ENCODE measurements around the gene PITX1. TPM values are rescaled to one million over a fixed set of nuclear protein-coding genes. Genes with fewer than 3 reads are reported as not detected.

The PITX1 gene
- polyA plus RNA-seq, 3 donors: not detected

GRCh38 chr5:135009736-135010501 is 24.1 kb downstream of the PITX1 start:
- Mint-ChIP-seq H3K36me3 (no peaks in the 10 kb centered on the region), H3K9me3 (peaks cover 0 to 2% (median 0%) of the 10 kb centered on the region in 7 donors), H3K4me3 (no peak overlapping the region), H3K27me3 (ENCODE audit: low read depth in 3 of 3) (peaks cover 0 to 6% (median 4%) of the 10 kb centered on the region in 3 donors), H3K4me1 (no peaks in the 10 kb centered on the region), H3K27ac (peak overlapping the region in 1 of 7 donors; percentile 64)
- H3K27me3 ChIP-seq (ENCODE audit: control insufficient read depth in 2 of 2, insufficient read depth in 2 of 2, low read length in 2 of 2): no peaks in the 10 kb centered on the region
- DNase-seq: no peak
- H3K4me1 ChIP-seq (ENCODE audit: control insufficient read depth in 1 of 2, insufficient read depth in 2 of 2, low read length in 2 of 2): no peaks in the 10 kb centered on the region
- H3K4me3 ChIP-seq (replicated peaks in 1 of 3; ENCODE audit: low read depth in 2 of 3, low read length in 3 of 3): no peak overlapping the region
- no peaks in the 10 kb centered on the region for H4K20me1 ChIP-seq (ENCODE audit: insufficient read depth, low read length)
- no peak overlapping the region for H3K27ac ChIP-seq (ENCODE audit: low read depth in 1 of 2, low read length in 2 of 2)
- no peaks in the 10 kb centered on the region for H3K36me3 ChIP-seq (replicated peaks in 1 of 2; ENCODE audit: control insufficient read depth in 1 of 2, insufficient read depth in 2 of 2, low read length in 2 of 2)
- no peak overlapping the region for H2AFZ ChIP-seq (ENCODE audit: insufficient read depth, low read depth, low read length, poor library complexity, severe bottlenecking)
- TF ChIP-seq, protein P1, sequence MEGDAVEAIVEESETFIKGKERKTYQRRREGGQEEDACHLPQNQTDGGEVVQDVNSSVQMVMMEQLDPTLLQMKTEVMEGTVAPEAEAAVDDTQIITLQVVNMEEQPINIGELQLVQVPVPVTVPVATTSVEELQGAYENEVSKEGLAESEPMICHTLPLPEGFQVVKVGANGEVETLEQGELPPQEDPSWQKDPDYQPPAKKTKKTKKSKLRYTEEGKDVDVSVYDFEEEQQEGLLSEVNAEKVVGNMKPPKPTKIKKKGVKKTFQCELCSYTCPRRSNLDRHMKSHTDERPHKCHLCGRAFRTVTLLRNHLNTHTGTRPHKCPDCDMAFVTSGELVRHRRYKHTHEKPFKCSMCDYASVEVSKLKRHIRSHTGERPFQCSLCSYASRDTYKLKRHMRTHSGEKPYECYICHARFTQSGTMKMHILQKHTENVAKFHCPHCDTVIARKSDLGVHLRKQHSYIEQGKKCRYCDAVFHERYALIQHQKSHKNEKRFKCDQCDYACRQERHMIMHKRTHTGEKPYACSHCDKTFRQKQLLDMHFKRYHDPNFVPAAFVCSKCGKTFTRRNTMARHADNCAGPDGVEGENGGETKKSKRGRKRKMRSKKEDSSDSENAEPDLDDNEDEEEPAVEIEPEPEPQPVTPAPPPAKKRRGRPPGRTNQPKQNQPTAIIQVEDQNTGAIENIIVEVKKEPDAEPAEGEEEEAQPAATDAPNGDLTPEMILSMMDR (IDR thresholded peaks at IDR 0.05): no peak
- no peak overlapping the region for H3K9ac ChIP-seq (ENCODE audit: insufficient read depth, low read length, poor library complexity, severe bottlenecking)
- intact Hi-C loops (cut with micrococcal nuclease): no loop called here
- no peaks in the 10 kb centered on the region for H3K9me3 ChIP-seq (replicated peaks in 1 of 2; ENCODE audit: control insufficient read depth in 1 of 2, insufficient read depth in 1 of 2, low read length in 2 of 2)
- no peaks in the 10 kb centered on the region for H3K79me2 ChIP-seq (ENCODE audit: insufficient read depth, low read length)
- H3K4me2 ChIP-seq (replicated peaks; ENCODE audit: extremely low read depth, low read length, poor library complexity, severe bottlenecking): no peak overlapping the region
- 98% methylated on average over 10 of the region's 11 CpGs for WGBS (ENCODE audit: insufficient coverage)

DNA sequence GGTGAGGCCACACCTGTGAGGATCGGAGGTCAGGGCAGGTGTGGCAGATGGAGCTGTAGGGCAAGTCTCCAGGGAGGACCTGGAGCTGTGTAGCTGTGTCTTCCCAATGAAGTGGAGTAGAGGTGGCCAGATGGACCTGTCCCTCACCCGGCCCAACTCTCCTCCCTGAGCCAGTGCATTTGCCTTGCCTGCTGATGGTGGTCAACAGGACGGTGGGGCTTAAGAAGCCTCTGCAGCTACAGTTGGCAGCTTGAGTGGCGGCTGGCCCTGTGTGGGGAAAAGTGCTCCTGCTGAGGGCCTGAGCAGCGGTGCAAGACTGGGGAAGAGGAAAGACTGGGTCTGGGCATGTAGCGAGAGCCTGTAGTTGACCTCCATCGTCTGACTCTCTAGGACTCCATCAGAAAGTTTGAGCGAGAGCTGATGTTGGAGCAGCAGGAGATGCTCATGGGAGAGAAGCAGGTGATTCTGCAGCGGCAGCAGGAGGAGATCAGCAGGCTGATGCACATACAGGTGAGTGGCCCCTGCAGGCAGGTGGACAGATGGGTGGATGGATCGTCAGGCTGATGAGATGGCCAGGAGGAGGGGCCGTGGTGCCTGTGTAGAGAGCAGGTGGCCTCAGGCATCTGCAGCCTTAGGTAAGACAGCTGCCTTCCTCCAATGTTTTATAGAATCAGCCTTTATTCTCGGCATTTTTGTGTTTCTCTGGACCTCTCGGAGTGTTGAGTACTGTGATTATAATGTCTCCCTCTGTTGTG is 24.9 kb downstream of the PITX1 start:
- Histone ChIP-seq H3K36me3 (replicated peaks in 1 of 2; ENCODE audit: control insufficient read depth in 1 of 2, insufficient read depth in 2 of 2, low read length in 2 of 2) (no peaks in the 10 kb centered on the region), H3K9me3 (replicated peaks in 1 of 2; ENCODE audit: control insufficient read depth in 1 of 2, insufficient read depth in 1 of 2, low read length in 2 of 2) (no peaks in the 10 kb centered on the region), H3K4me2 (replicated peaks; ENCODE audit: extremely low read depth, low read length, poor library complexity, severe bottlenecking) (no peak overlapping the region), H3K4me3 (replicated peaks in 1 of 3; ENCODE audit: low read depth in 2 of 3, low read length in 3 of 3) (no peak overlapping the region), H4K20me1 (ENCODE audit: insufficient read depth, low read length) (no peaks in the 10 kb centered on the region), H3K4me1 (ENCODE audit: control insufficient read depth in 1 of 2, insufficient read depth in 2 of 2, low read length in 2 of 2) (no peaks in the 10 kb centered on the region), H3K27ac (ENCODE audit: low read depth in 1 of 2, low read length in 2 of 2) (no peak overlapping the region), H3K27me3 (ENCODE audit: control insufficient read depth in 2 of 2, insufficient read depth in 2 of 2, low read length in 2 of 2) (no peaks in the 10 kb centered on the region), H3K9ac (ENCODE audit: insufficient read depth, low read length, poor library complexity, severe bottlenecking) (no peak overlapping the region), H2AFZ (ENCODE audit: insufficient read depth, low read depth, low read length, poor library complexity, severe bottlenecking) (no peak overlapping the region), H3K79me2 (ENCODE audit: insufficient read depth, low read length) (no peaks in the 10 kb centered on the region)
- TF ChIP-seq, protein P1 (IDR thresholded peaks at IDR 0.05): no peak
- Mint-ChIP-seq H3K4me1 (no peaks in the 10 kb centered on the region), H3K36me3 (no peaks in the 10 kb centered on the region), H3K27me3 (ENCODE audit: low read depth in 3 of 3) (peaks cover 0 to 6% (median 3%) of the 10 kb centered on the region in 3 donors), H3K4me3 (no peak overlapping the region), H3K9me3 (peaks cover 0 to 2% (median 0%) of the 10 kb centered on the region in 7 donors), H3K27ac (no peak overlapping the region)
- intact Hi-C loops (cut with micrococcal nuclease): no loop called here
- 93% methylated on average over 12 of the region's 13 CpGs for WGBS (ENCODE audit: insufficient coverage)
- no peak for DNase-seq
